ENCODE measurements around the gene MRPL32. TPM values are rescaled to one million over a fixed set of nuclear protein-coding genes. Genes with fewer than 3 reads are reported as not detected.

The MRPL32 gene
- total RNA-seq, 1 experiment from 2014 or later = 101 TPM

- no peak overlapping the region for H2BK120ac ChIP-seq (ENCODE audit: low read depth, low read length, poor library complexity, severe bottlenecking)
- H3K23me2 ChIP-seq (ENCODE audit: insufficient read length, low read depth, low read length, poor library complexity, severe bottlenecking) = no peaks in the 10 kb centered on the region
- H3K27me3 Mint-ChIP-seq (ENCODE audit: low read depth) = no peaks in the 10 kb centered on the region
- H3K56ac ChIP-seq (ENCODE audit: insufficient read length, low read depth, low read length) = no peak overlapping the region
- H2BK15ac ChIP-seq (ENCODE audit: low read depth, low read length) = no peak overlapping the region
- H4K20me1 ChIP-seq (ENCODE audit: control insufficient read depth, insufficient read depth, insufficient read length) = no peaks in the 10 kb centered on the region
- H2BK5ac ChIP-seq (ENCODE audit: insufficient read length, low read length) = no peak overlapping the region
- no peaks in the 10 kb centered on the region; the same call in none of the 2 replicates for H3K4me1 ChIP-seq (ENCODE audit: insufficient read depth, low read length)
- H4K91ac ChIP-seq (ENCODE audit: insufficient read length, low read depth, low read length) = no peak overlapping the region
- no peak overlapping the region for H3K27ac ChIP-seq (ENCODE audit: insufficient read length, low read depth, low read length)
- no peaks in the 10 kb centered on the region for H3K9me3 ChIP-seq (ENCODE audit: control insufficient read depth, low read depth, low read length)
- H3K14ac ChIP-seq (ENCODE audit: insufficient read depth, low read length) = no peak overlapping the region
- no peak overlapping the region for H2AK5ac ChIP-seq (ENCODE audit: insufficient read length, low read length)
- no peak overlapping the region for H3T11ph ChIP-seq (ENCODE audit: low read length)
- peaks cover 6 to 10% of the 10 kb centered on the region in 2 experiments; a peak in 4 of 5 replicates for H3K9me3 Mint-ChIP-seq
- no peak overlapping the region for H2BK12ac ChIP-seq (ENCODE audit: insufficient read length, low read depth, low read length)
- no peaks in the 10 kb centered on the region for H3K79me1 ChIP-seq (ENCODE audit: insufficient read depth, low read depth, low read length, poor library complexity, severe bottlenecking)
- TF ChIP-seq, protein P1, sequence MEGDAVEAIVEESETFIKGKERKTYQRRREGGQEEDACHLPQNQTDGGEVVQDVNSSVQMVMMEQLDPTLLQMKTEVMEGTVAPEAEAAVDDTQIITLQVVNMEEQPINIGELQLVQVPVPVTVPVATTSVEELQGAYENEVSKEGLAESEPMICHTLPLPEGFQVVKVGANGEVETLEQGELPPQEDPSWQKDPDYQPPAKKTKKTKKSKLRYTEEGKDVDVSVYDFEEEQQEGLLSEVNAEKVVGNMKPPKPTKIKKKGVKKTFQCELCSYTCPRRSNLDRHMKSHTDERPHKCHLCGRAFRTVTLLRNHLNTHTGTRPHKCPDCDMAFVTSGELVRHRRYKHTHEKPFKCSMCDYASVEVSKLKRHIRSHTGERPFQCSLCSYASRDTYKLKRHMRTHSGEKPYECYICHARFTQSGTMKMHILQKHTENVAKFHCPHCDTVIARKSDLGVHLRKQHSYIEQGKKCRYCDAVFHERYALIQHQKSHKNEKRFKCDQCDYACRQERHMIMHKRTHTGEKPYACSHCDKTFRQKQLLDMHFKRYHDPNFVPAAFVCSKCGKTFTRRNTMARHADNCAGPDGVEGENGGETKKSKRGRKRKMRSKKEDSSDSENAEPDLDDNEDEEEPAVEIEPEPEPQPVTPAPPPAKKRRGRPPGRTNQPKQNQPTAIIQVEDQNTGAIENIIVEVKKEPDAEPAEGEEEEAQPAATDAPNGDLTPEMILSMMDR (conservative IDR thresholded peaks at IDR 0.05) = no peak
- peaks cover 0 to 7% (median 0%) of the 10 kb centered on the region in 3 experiments; a peak in 2 of 7 replicates for H3K36me3 Mint-ChIP-seq (ENCODE audit: insufficient read depth in 1 of 3, low read depth in 3 of 3)
- WGBS (ENCODE audit: extremely low coverage, insufficient read length, low lambda C conversion rate) = no CpG with 5 or more reads among the region's 1 CpG
- no peak for DNase-seq
- H3K18ac ChIP-seq (ENCODE audit: insufficient read length, low read depth, low read length) = no peak overlapping the region
- H2AFZ ChIP-seq (ENCODE audit: low read length) = no peak overlapping the region
- no peak overlapping the region for H2BK20ac ChIP-seq (ENCODE audit: low read depth, low read length, poor library complexity, severe bottlenecking)
- H3K79me2 ChIP-seq (ENCODE audit: insufficient read depth, low read length) = no peaks in the 10 kb centered on the region
- H4K5ac ChIP-seq (ENCODE audit: insufficient read length, low read depth, low read length) = no peak overlapping the region
- H4K8ac ChIP-seq (replicated peaks; ENCODE audit: insufficient read length, low read depth, low read length) = no peak overlapping the region
- no peak overlapping the region for H3K9ac ChIP-seq (ENCODE audit: extremely low read depth, insufficient read length, low read length)
- H3K4me3 Mint-ChIP-seq = no peak overlapping the region
- H3K4me2 ChIP-seq (ENCODE audit: insufficient read depth, insufficient read length, low read length) = no peak overlapping the region
- H3K23ac ChIP-seq (ENCODE audit: insufficient read length, low read depth, low read length) = no peak overlapping the region
- H3K4ac ChIP-seq (ENCODE audit: low read depth, low read length) = no peak overlapping the region
- peaks cover 0 to 3% of the 10 kb centered on the region in 2 experiments; a peak in 1 of 4 replicates for H3K4me1 Mint-ChIP-seq
- H3K27me3 ChIP-seq (ENCODE audit: insufficient read depth, low read length) = no peaks in the 10 kb centered on the region
- no peak overlapping the region for H3K27ac Mint-ChIP-seq
Observed at GRCh38 chr7:42984137-42984536, 52.0 kb downstream of the MRPL32 start.

Data from H9 (cell line).